Naive thymus-derived CD4-positive, alpha-beta T cell (primary cell): Measurements from ENCODE around the gene MED9. TPM values are rescaled to one million over a fixed set of nuclear protein-coding genes. Genes with fewer than 3 reads are reported as not detected.
"Not testable (repeated sequence)": the region's sequence is repeated elsewhere in the genome, so short reads cannot be mapped to it uniquely, and the experiment has no call there.

Source experiments
- ATAC-seq: fragments of 150-1000 bp; cut with Tn5 transposase; 2 replicates; pipeline ENCODE4 v1.10.0; 2021; ENCODE audit warnings: mild to moderate bottlenecking, moderate library complexity
- CTCF ChIA-PET: fragments of 350-600 bp; sonication (Branson Sonifier 250); formaldehyde crosslinking; loops from one replicate; lab custom pipeline; 2021; ENCODE audit warnings: antibody characterized with exemption; lab: Charles Lee
- POLR2A ChIA-PET: fragments of 350-600 bp; sonication (Branson Sonifier 250); formaldehyde crosslinking; loops from one replicate; lab custom pipeline; 2021; ENCODE audit warnings: antibody characterized with exemption, inconsistent platforms; lab: Charles Lee
- DNase-seq, 9 donors: peaks; one replicate each; pipeline versions ENCODE4 v3.0.0 to v3.0.0-alpha.2; 2020 to 2022; ENCODE audit warnings: mixed read lengths in 1 of 9
- H3K27ac ChIP-seq: one replicate; pipeline ENCODE4 v1.7.0; 2013; ENCODE audit warnings: mild to moderate bottlenecking, low read depth, low read length, moderate library complexity
- H3K27me3 ChIP-seq, 2 donors: one replicate each; pipeline ENCODE4 v1.7.0; 2013; ENCODE audit warnings: low read length in 2 of 2, mild to moderate bottlenecking in 2 of 2, moderate library complexity in 2 of 2; ENCODE audit not compliant: control insufficient read depth in 2 of 2, insufficient read depth in 2 of 2
- H3K36me3 ChIP-seq, 3 experiments: 1 replicate in 2 of 3; 2 replicates in 1 of 3; pipeline ENCODE4 v1.7.0; 2013; ENCODE audit warnings: low read length in 3 of 3, mild to moderate bottlenecking in 3 of 3, moderate library complexity in 1 of 3; ENCODE audit not compliant: insufficient read depth in 3 of 3, control insufficient read depth in 2 of 3
- H3K4me1 ChIP-seq, 2 donors: one replicate each; pipeline ENCODE4 v1.7.0; 2013; ENCODE audit warnings: low read length in 2 of 2, mild to moderate bottlenecking in 2 of 2, moderate library complexity in 1 of 2; ENCODE audit not compliant: control insufficient read depth in 2 of 2, insufficient read depth in 2 of 2
- H3K4me3 ChIP-seq: 2 replicates; pipeline ENCODE4 v1.7.0; 2013; ENCODE audit warnings: mild to moderate bottlenecking, low read length
- H3K9me3 ChIP-seq, 3 experiments: 1 replicate in 2 of 3; 2 replicates in 1 of 3; pipeline ENCODE4 v1.7.0; 2013; ENCODE audit warnings: low read length in 3 of 3; ENCODE audit not compliant: control insufficient read depth in 2 of 3
- H3K27ac Mint-ChIP-seq, 9 donors: one replicate each; pipeline ENCODE4 v1.8.0; 2020 to 2022; ENCODE audit warnings: mixed read lengths in 9 of 9, mild to moderate bottlenecking in 8 of 9, moderate library complexity in 5 of 9, inconsistent platforms in 2 of 9
- H3K27me3 Mint-ChIP-seq, 5 donors: one replicate each; pipeline ENCODE4 v1.8.0; 2021 to 2022; ENCODE audit warnings: mixed read lengths in 5 of 5, mild to moderate bottlenecking in 1 of 5
- H3K36me3 Mint-ChIP-seq, 5 donors: one replicate each; pipeline ENCODE4 v1.8.0; 2020 to 2022; ENCODE audit warnings: mixed read lengths in 5 of 5, mild to moderate bottlenecking in 3 of 5, inconsistent platforms in 1 of 5
- H3K4me1 Mint-ChIP-seq, 7 donors: one replicate each; pipeline ENCODE4 v1.8.0; 2020 to 2022; ENCODE audit warnings: mixed read lengths in 7 of 7, mild to moderate bottlenecking in 3 of 7, inconsistent platforms in 1 of 7
- H3K4me3 Mint-ChIP-seq, 10 donors: one replicate each; pipeline ENCODE4 v1.8.0; 2020 to 2022; ENCODE audit warnings: mild to moderate bottlenecking in 10 of 10, mixed read lengths in 10 of 10, moderate library complexity in 6 of 10, inconsistent platforms in 2 of 10
- H3K9me3 Mint-ChIP-seq, 11 donors: one replicate each; pipeline ENCODE4 v1.8.0; 2020 to 2022; ENCODE audit warnings: mixed read lengths in 11 of 11, mild to moderate bottlenecking in 4 of 11, inconsistent platforms in 1 of 11, moderate library complexity in 1 of 11
- intact Hi-C, 2 donors: fragments of 100-400 bp; cut with micrococcal nuclease; formaldehyde crosslinking; loops; one replicate each; pipeline ENCODE4 v1.15.1; 2023
- polyA plus RNA-seq, 2 donors: library from polyadenylated mRNA; unstranded; fragments of 300-500 nt; fragmentation: Illumina TruSeq; gene quantifications; one replicate each; pipeline ENCODE4 v1.2.3, GENCODE V29; 2021
- total RNA-seq, 6 experiments: library from RNA in 5 of 6; stranded (reverse) in 5 of 6; gene quantifications; 1 replicate in 5 of 6; 2 replicates in 1 of 6; pipeline ENCODE4 v1.2.3 and lab custom pipeline; 2021 to 2026

Gene MED9
- 10 to 100 TPM; 14.0 to 24.1 (median 17.2) TPM for total RNA-seq
- 10 to 100 TPM; 16.8 to 19.9 TPM for polyA plus RNA-seq
- total RNA-seq (lab: John Stamatoyannopoulos, UW) = 13.2 reads per million, percentile 41 among the genes with 10 or more reads in this experiment

GRCh38 chr17:17476865-17477467, at the start of gene MED9:
TSS of gene MED9 (plus strand) at chr17:17477000. CDS start at chr17:17477042, 42 bp downstream.
- Mint-ChIP-seq H3K4me3 (peak within 1 kb of the TSS; percentile 85 to 92 (median 92)), H3K27me3 (peaks cover 0 to 11% (median 0%) of the 10 kb centered on the region in 5 donors), H3K27ac (peak within 1 kb of the TSS; percentile 72 to 95 (median 92)), H3K4me1 (peaks cover 20 to 58% (median 49%) of the 10 kb centered on the region in 7 donors), H3K9me3 (peaks cover 0 to 5% (median 0%) of the 10 kb centered on the region in 11 donors), H3K36me3 (peaks cover 0 to 9% (median 2%) of the 10 kb centered on the region in 5 donors)
- POLR2A ChIA-PET = interaction anchor here (1.0 kb wide), 1 partner anchor 19 kb away, joined by 3 read pairs; the partner anchor contains the start of gene RASD1
- CTCF ChIA-PET = no interaction called here
- Histone ChIP-seq H3K4me3 (peak within 1 kb of the TSS; percentile 98), H3K4me1 (peaks cover 10 to 29% of the 10 kb centered on the region in 2 donors), H3K36me3 (peaks cover 0 to 10% (median 0%) of the 10 kb centered on the region in 3 experiments), H3K27me3 (no peaks in the 10 kb centered on the region), H3K27ac (peak within 1 kb of the TSS; percentile 87), H3K9me3 (no peaks in the 10 kb centered on the region)
- intact Hi-C loops = loop anchor here (1.0 to 5.0 kb wide), 9 partner anchors 19 to 748 kb away; partner anchors contain the start of genes MPRIP (in 2 of the 2), PEMT (in 2 of the 2), RASD1 (in 2 of the 2) and ATPAF2 (in 1 of the 2)
- peak; percentile 90 to 98 (median 94) for DNase-seq
- ATAC-seq = peak; percentile 100

- H3K36me3 ChIP-seq = no peaks in the 10 kb centered on the region
- Mint-ChIP-seq H3K4me3 (no peak overlapping the region), H3K27me3 (peaks cover 0 to 20% (median 0%) of the 10 kb centered on the region in 5 donors), H3K4me1 (peaks cover 0 to 4% (median 3%) of the 10 kb centered on the region in 7 donors), H3K9me3 (no peaks in the 10 kb centered on the region), H3K36me3 (no peaks in the 10 kb centered on the region), H3K27ac (no peak overlapping the region)
- DNase-seq (no peak), ATAC-seq (no peak)
- ChIA-PET POLR2A (no interaction called here), CTCF (interaction anchor here (0.9 kb wide), 1 partner anchor 26 kb away, joined by 3 read pairs; no protein-coding TSS in a partner anchor)
- H3K4me1 ChIP-seq = no peaks in the 10 kb centered on the region
- no peaks in the 10 kb centered on the region for H3K27me3 ChIP-seq
- H3K27ac ChIP-seq = no peak overlapping the region
- intact Hi-C loops = no loop called here
- no peak overlapping the region for H3K4me3 ChIP-seq
- peaks cover 0 to 6% (median 0%) of the 10 kb centered on the region in 3 experiments for H3K9me3 ChIP-seq
Measured at GRCh38 chr17:17429222-17429621, 47.6 kb upstream of the MED9 start.

DNA sequence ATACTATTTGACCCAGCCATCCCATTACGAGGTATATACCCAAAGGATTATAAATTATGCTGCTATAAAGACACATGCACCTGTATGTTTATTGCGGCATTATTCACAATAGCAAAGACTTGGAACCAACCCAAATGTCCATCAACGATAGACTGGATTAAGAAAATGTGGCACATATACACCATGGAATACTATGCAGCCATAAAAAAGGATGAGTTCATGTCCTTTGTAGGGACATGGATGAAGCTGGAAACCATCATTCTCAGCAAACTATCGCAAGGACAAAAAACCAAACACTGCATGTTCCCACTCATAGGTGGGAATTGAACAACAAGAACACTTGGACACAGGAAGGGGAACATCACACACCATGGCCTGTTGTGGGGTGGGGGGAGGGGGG, 45.9 kb upstream of the MED9 start:
- H3K4me1 Mint-ChIP-seq, H3K36me3 ChIP-seq, CTCF ChIA-PET, H3K4me3 ChIP-seq, H3K27me3 ChIP-seq, H3K4me1 ChIP-seq, H3K9me3 Mint-ChIP-seq, H3K27ac ChIP-seq, H3K36me3 Mint-ChIP-seq, ATAC-seq, H3K9me3 ChIP-seq, DNase-seq, H3K4me3 Mint-ChIP-seq, intact Hi-C loops, POLR2A ChIA-PET, H3K27ac Mint-ChIP-seq: not testable (repeated sequence)
- H3K27me3 Mint-ChIP-seq = peaks cover 0 to 20% (median 0%) of the 10 kb centered on the region in 5 donors

- no peak for ATAC-seq
Measured at GRCh38 chr17:17431605-17432004, 45.2 kb upstream of the MED9 start.

DNA sequence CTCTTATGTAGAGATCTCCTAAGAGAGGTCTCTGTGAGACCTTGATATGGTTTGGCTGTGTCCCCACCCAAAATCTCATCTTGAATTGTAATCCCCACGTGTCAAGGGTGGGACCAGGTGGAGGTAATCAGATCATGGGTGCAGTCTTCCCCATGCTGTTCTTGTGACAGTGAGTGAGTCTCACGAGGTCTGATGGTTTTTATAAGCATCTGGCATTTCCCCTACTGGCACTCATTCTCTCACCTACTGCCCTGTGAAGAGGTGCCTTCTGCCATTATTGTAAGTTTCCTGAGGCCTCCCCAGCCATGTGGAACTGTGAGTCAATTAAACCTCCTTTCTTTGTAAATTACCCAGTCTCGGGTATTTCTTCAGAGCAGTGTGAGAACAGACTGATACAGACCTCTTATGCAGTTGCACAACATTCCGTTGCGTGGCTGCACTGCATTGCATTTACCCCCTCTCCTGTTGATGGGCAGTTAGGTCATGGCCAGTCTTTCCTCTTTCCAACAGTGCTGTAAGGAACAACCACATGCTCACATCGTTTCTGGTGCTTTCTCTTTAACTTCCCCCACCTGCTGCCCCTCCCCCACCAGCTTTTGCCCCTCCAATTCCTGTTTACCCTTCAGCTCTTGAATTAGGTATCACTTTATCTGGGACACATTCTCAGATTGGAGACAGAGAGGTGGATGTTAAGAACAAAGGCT, 43.6 kb upstream of the MED9 start:
- peaks cover 0 to 11% (median 0%) of the 10 kb centered on the region in 5 donors for H3K27me3 Mint-ChIP-seq
- no peaks in the 10 kb centered on the region for H3K36me3 Mint-ChIP-seq
- no peaks in the 10 kb centered on the region for H3K9me3 ChIP-seq
- ATAC-seq (peak; percentile 82), DNase-seq (no peak)
- H3K36me3 ChIP-seq = no peaks in the 10 kb centered on the region
- H3K27ac Mint-ChIP-seq = peak overlapping the region in 2 of 9 donors; percentile 12 to 59
- peaks cover 0 to 6% (median 4%) of the 10 kb centered on the region in 7 donors for H3K4me1 Mint-ChIP-seq
- no peak overlapping the region for H3K4me3 ChIP-seq
- POLR2A ChIA-PET = interaction anchor here (0.8 kb wide), 1 partner anchor 42 kb away, joined by 6 read pairs; no protein-coding TSS in a partner anchor
- no peaks in the 10 kb centered on the region for H3K9me3 Mint-ChIP-seq
- H3K4me1 ChIP-seq = no peaks in the 10 kb centered on the region
- H3K27ac ChIP-seq = no peak overlapping the region
- intact Hi-C loops = no loop called here
- no peaks in the 10 kb centered on the region for H3K27me3 ChIP-seq
- CTCF ChIA-PET = no interaction called here
- no peak overlapping the region for H3K4me3 Mint-ChIP-seq

More at GRCh38 chr17:17431605-17432004, 45.2 kb upstream of the MED9 start:
- peaks cover 0 to 6% (median 4%) of the 10 kb centered on the region in 7 donors for H3K4me1 Mint-ChIP-seq
- peaks cover 0 to 20% (median 0%) of the 10 kb centered on the region in 5 donors for H3K27me3 Mint-ChIP-seq
- H3K27ac Mint-ChIP-seq = no peak overlapping the region
- no peak for DNase-seq
- H3K4me1 ChIP-seq = no peaks in the 10 kb centered on the region
- H3K36me3 Mint-ChIP-seq = no peaks in the 10 kb centered on the region
- no peaks in the 10 kb centered on the region for H3K9me3 ChIP-seq
- intact Hi-C loops = no loop called here
- POLR2A ChIA-PET = no interaction called here
- no peaks in the 10 kb centered on the region for H3K36me3 ChIP-seq
- no peak overlapping the region for H3K4me3 Mint-ChIP-seq
- CTCF ChIA-PET = no interaction called here
- H3K4me3 ChIP-seq = no peak overlapping the region
- no peak overlapping the region for H3K27ac ChIP-seq
- no peaks in the 10 kb centered on the region for H3K27me3 ChIP-seq
- no peaks in the 10 kb centered on the region for H3K9me3 Mint-ChIP-seq

- Mint-ChIP-seq H3K27me3 (peaks cover 0 to 9% (median 0%) of the 10 kb centered on the region in 5 donors), H3K27ac (peak overlapping the region in 1 of 9 donors; percentile 59), H3K9me3 (no peaks in the 10 kb centered on the region), H3K4me3 (no peak overlapping the region), H3K4me1 (peaks cover 0 to 8% (median 4%) of the 10 kb centered on the region in 7 donors), H3K36me3 (no peaks in the 10 kb centered on the region)
- CTCF ChIA-PET = no interaction called here
- H3K9me3 ChIP-seq = no peaks in the 10 kb centered on the region
- no peaks in the 10 kb centered on the region for H3K36me3 ChIP-seq
- intact Hi-C loops = no loop called here
- no peaks in the 10 kb centered on the region for H3K27me3 ChIP-seq
- POLR2A ChIA-PET = interaction anchor here (1.1 kb wide), 1 partner anchor 15 kb away, joined by 4 read pairs; no protein-coding TSS in a partner anchor
- no peak for DNase-seq
- no peak overlapping the region for H3K4me3 ChIP-seq
- ATAC-seq = no peak
- H3K27ac ChIP-seq = no peak overlapping the region
- H3K4me1 ChIP-seq = no peaks in the 10 kb centered on the region
Measured at GRCh38 chr17:17434477-17434876, 42.3 kb upstream of the MED9 start.
